A673 (cell line): ENCODE measurements around the gene NUP50.

Source experiments
- EZH2 ChIP-seq: fragments of 200-600 bp; sonication (generic); IDR thresholded peaks from 2 replicates; pipeline ENCODE4 v1.6.1; 2017; ENCODE audit warnings: borderline replicate concordance, low read depth, mild to moderate bottlenecking, mixed read lengths, antibody characterized with exemption, low read length; ENCODE audit not compliant: poor library complexity, severe bottlenecking
- TF ChIP-seq, protein P1 (sequence below): fragments of 300-800, 200-600 bp; sonication (generic); conservative IDR thresholded peaks from 2 replicates; pipeline ENCODE4 v1.5.1; 2017; ENCODE audit warnings: low read depth, mild to moderate bottlenecking, antibody characterized with exemption, low read length, moderate library complexity, mixed read lengths

GRCh38 chr22:45130891-45131290 lies 32.8 kb upstream of the NUP50 start:
- TF ChIP-seq EZH2, result no peak
- TF ChIP-seq, protein P1, sequence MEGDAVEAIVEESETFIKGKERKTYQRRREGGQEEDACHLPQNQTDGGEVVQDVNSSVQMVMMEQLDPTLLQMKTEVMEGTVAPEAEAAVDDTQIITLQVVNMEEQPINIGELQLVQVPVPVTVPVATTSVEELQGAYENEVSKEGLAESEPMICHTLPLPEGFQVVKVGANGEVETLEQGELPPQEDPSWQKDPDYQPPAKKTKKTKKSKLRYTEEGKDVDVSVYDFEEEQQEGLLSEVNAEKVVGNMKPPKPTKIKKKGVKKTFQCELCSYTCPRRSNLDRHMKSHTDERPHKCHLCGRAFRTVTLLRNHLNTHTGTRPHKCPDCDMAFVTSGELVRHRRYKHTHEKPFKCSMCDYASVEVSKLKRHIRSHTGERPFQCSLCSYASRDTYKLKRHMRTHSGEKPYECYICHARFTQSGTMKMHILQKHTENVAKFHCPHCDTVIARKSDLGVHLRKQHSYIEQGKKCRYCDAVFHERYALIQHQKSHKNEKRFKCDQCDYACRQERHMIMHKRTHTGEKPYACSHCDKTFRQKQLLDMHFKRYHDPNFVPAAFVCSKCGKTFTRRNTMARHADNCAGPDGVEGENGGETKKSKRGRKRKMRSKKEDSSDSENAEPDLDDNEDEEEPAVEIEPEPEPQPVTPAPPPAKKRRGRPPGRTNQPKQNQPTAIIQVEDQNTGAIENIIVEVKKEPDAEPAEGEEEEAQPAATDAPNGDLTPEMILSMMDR, result no peak
